ENCODE data around the gene FAM228A.

DNA sequence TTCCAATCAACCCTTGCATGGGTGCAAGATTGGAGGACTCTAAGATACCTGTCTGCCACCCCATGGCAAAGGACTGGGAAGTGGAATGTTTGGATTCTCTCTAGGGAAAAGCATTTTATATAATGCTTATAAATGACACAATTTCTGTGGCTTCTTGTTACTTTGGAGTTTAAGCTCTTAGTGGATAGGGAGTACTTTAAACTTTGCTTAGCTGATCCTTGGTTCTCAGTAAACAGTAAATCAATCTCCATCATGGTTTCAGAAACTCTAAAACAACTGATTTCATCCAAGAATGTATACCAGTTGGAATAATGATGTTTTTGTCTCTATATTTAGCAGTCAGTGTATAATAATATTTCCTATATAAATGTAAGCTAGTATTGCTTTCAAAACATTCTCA is 14.1 kb upstream of the FAM228A start:
- TF ChIP-seq POLR2A (IDR thresholded peaks at IDR 0.05; ENCODE audit: low read depth, low read length) (no peak), TAF1 (IDR thresholded peaks at IDR 0.05; ENCODE audit: borderline replicate concordance, low read depth, low read length) (no peak)
